Gastrocnemius medialis (tissue), 4 donors: ENCODE results near the gene ATXN7L2. TPM values are rescaled to one million over a fixed set of nuclear protein-coding genes. Genes with fewer than 3 reads are reported as not detected.
A peak's percentile ranks its signal among the peaks of the same experiment; 100 is the strongest.

ENCODE experiments used
- ATAC-seq, 2 donors: fragments of 150-250 bp; one replicate each; pipeline ENCODE4 v1.9.1; 2016
- DNase-seq, 2 donors: peaks; one replicate each; pipeline ENCODE4 v3.0.0-alpha.2; 2019
- H3K27ac ChIP-seq, 4 donors: fragments of 200-600 bp; sonication (generic); 1 replicate in 1 of 4; 2 replicates in 3 of 4; pipeline ENCODE4 v1.5.1; 2016 to 2018; ENCODE audit warnings: mild to moderate bottlenecking in 2 of 4, moderate library complexity in 1 of 4
- H3K27me3 ChIP-seq, 3 donors: fragments of 200-600 bp; sonication (generic) in 2 of 3; 1 replicate in 1 of 3; 2 replicates in 2 of 3; pipeline versions ENCODE4 v1.5.1 to v1.6.0; 2016 to 2019; ENCODE audit warnings: mild to moderate bottlenecking in 1 of 3, moderate library complexity in 1 of 3
- H3K36me3 ChIP-seq, 2 donors: fragments of 200-600 bp; sonication (generic) in 1 of 2; one replicate each; pipeline ENCODE4 v1.5.1; 2017 to 2018
- H3K4me1 ChIP-seq, 2 donors: fragments of 200-600 bp; sonication (generic) in 1 of 2; one replicate each; pipeline ENCODE4 v1.5.1; 2016 to 2017; ENCODE audit warnings: mild to moderate bottlenecking in 2 of 2
- H3K4me3 ChIP-seq, 4 donors: fragments of 200-600 bp; sonication (generic) in 3 of 4; 1 replicate in 1 of 4; 2 replicates in 3 of 4; pipeline ENCODE4 v1.5.1; 2016 to 2019; ENCODE audit warnings: mild to moderate bottlenecking in 2 of 4
- H3K9me3 ChIP-seq, 3 donors: fragments of 200-600 bp; sonication (generic) in 2 of 3; 1 replicate in 1 of 3; 2 replicates in 2 of 3; pipeline ENCODE4 v1.5.1; 2016 to 2019
- POLR2A ChIP-seq, 2 donors: fragments of 450-650 bp; IDR thresholded peaks; one replicate each; pipeline ENCODE4 v1.6.1; 2017; ENCODE audit warnings: antibody characterized with exemption in 2 of 2, mild to moderate bottlenecking in 2 of 2, moderate library complexity in 2 of 2
- in situ Hi-C, 4 donors: fragments of 200-750 bp; cut with MboI; loops; one replicate each; pipeline versions ENCODE4 v1.15.0 to v1.8.0; 2017; ENCODE audit warnings: low sequenced_read_pairs in 4 of 4
- intact Hi-C: fragments of 100-400 bp; cut with DNase I; formaldehyde crosslinking; loops from one replicate; pipeline ENCODE4 v1.15.1; 2023; ENCODE audit warnings: low total_unique reads
- total RNA-seq, 4 donors: library from RNA; depleted of rRNA; stranded (reverse); fragments of >200 nt; gene quantifications; one replicate each; pipeline versions ENCODE4 v1.1.0 to v1.2.3, GENCODE V29; 2016
- TF ChIP-seq, protein P1 (sequence below), 5 experiments: fragments of 450-650 bp in 3 of 5; fragments of 200-600 bp in 2 of 5; sonication (generic) in 2 of 5; IDR thresholded peaks in 4 of 5; conservative IDR thresholded peaks in 1 of 5; 1 replicate in 4 of 5; 2 replicates in 1 of 5; pipeline ENCODE4 v1.5.1; 2016 to 2019; ENCODE audit warnings: antibody characterized with exemption in 5 of 5, mild to moderate bottlenecking in 3 of 5, moderate library complexity in 3 of 5

The ATXN7L2 gene
- total RNA-seq, 4 donors from 2014 or later: 2.1 to 12.1 (median 6.5) TPM

DNA sequence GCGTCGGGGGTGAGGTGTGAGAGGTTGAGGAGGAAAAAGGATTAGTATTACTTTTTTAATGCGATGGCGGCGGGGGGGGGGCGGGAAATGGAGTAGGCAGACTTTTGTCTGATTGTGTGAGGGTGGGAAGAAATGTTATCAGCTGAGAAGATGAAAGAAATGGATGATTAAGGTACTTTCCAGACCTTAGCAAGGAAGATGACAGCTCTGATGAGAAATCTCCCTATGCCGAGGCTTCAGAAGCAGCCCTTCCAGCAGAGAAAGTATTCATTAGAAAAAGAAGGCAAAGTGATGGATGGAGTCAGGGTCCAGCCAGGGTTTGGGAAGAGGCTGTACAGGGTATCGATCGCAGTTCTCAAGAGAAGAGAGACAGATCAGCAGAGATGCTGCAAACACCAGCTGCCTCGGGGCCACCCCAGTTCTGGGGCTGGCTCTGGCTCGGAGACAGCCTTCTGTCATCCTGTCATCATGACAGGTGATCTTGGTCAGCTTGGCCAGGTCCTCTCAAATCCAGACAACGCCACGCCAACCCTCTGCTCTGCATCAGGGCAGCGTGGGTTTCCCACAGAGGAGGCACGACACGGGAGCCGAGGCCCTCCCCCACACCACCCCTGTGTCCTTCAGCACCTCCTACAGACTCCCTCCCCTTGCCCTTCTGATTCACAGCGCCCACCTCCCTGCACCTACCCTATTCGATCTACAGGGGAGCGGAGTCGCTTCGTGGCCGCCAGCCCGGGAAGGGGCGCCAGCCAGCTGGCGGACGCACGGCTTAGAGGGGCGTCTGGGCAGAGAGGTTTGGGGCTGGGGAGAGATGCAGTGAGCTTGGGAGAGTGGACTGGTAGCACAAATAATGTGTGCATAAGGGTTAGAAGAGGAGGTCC lies 674 bp upstream of the ATXN7L2 start:
- in situ Hi-C loops (no loop called here), intact Hi-C loops (no loop called here)
- peaks cover 47 to 54% of the 10 kb centered on the region in 2 donors for H3K4me1 ChIP-seq
- peak; percentile 42 to 45 for ATAC-seq
- DNase-seq: peak; percentile 34 to 67
- no peak for TF ChIP-seq POLR2A (IDR thresholded peaks at IDR 0.05)
- TF ChIP-seq, protein P1, sequence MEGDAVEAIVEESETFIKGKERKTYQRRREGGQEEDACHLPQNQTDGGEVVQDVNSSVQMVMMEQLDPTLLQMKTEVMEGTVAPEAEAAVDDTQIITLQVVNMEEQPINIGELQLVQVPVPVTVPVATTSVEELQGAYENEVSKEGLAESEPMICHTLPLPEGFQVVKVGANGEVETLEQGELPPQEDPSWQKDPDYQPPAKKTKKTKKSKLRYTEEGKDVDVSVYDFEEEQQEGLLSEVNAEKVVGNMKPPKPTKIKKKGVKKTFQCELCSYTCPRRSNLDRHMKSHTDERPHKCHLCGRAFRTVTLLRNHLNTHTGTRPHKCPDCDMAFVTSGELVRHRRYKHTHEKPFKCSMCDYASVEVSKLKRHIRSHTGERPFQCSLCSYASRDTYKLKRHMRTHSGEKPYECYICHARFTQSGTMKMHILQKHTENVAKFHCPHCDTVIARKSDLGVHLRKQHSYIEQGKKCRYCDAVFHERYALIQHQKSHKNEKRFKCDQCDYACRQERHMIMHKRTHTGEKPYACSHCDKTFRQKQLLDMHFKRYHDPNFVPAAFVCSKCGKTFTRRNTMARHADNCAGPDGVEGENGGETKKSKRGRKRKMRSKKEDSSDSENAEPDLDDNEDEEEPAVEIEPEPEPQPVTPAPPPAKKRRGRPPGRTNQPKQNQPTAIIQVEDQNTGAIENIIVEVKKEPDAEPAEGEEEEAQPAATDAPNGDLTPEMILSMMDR (IDR thresholded peaks at IDR 0.05 in 4 of 5, conservative IDR thresholded peaks at IDR 0.05 in 1 of 5): no peak
- H3K27me3 ChIP-seq: no peaks in the 10 kb centered on the region
- peaks cover 0 to 22% of the 10 kb centered on the region in 2 donors for H3K36me3 ChIP-seq
- H3K9me3 ChIP-seq: no peaks in the 10 kb centered on the region
- peak overlapping the region; percentile 53 to 79 (median 62) for H3K4me3 ChIP-seq
- H3K27ac ChIP-seq: peak overlapping the region; percentile 74 to 100 (median 97)

DNA sequence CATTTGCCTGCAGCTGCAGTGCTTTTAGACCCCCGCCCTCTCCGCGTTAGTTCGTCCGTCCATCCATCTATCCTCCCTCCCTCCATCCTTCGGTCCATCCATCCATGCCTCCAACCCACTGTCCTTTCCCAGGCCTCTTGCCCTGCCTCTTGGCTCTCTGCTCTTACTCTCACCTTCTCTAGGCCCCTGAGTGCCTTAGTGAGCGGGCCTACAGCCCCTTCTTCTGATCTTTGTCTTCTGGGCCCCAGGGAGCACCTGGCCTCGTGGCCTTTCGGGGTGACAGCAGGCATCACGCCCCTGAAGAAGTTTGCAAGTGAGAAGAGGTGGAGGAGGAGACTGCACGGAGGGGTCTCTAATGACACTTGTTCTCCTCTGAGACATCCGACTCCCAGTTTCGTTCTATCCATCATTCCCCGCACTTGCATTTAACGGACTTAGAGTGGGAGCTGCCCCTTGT lies 842 bp downstream of the ATXN7L2 start:
- intact Hi-C loops (loop anchor here (1.0 to 2.0 kb wide), 2 partner anchors 24 to 235 kb away; partner anchors contain the start of genes AMIGO1 and CELSR2), in situ Hi-C loops (no loop called here)
- DNase-seq: no peak
- Histone ChIP-seq H3K27ac (peak overlapping the region; percentile 90 to 99 (median 96)), H3K4me1 (peaks cover 43 to 47% of the 10 kb centered on the region in 2 donors), H3K9me3 (no peaks in the 10 kb centered on the region), H3K36me3 (peaks cover 0 to 26% of the 10 kb centered on the region in 2 donors), H3K27me3 (no peaks in the 10 kb centered on the region), H3K4me3 (peak overlapping the region; percentile 73 to 79 (median 74))
- no peak for ATAC-seq
- TF ChIP-seq, protein P1 (IDR thresholded peaks at IDR 0.05 in 4 of 5, conservative IDR thresholded peaks at IDR 0.05 in 1 of 5): no peak
- TF ChIP-seq POLR2A (IDR thresholded peaks at IDR 0.05): no peak

DNA sequence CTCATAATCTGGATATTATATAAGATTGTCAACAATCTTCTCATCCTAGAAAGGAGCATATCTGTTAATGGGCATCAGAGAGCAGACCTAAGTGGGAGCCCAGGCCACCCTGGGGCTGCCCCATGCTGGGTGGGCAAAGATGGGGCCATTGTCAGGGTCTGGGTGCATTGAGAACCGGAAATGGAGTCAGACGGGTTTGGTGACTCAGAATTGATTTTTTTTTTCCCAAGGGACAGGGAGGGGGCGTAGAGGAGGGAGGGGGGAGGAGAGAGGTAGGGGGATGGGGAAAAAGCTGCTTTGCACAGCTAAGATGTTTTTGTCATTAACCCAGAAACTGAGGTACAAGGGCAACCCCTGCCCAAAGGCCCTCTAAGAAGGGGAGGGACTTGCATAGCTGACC lies 1.3 kb downstream of the ATXN7L2 start:
- ATAC-seq (no peak), DNase-seq (no peak)
- Histone ChIP-seq H3K9me3 (no peaks in the 10 kb centered on the region), H3K4me3 (peak overlapping the region in 3 of 4 donors; percentile 73 to 79 (median 76)), H3K27me3 (no peaks in the 10 kb centered on the region), H3K36me3 (peaks cover 0 to 26% of the 10 kb centered on the region in 2 donors), H3K27ac (peak overlapping the region in 3 of 4 donors; percentile 95 to 99 (median 97)), H3K4me1 (peaks cover 38 to 47% of the 10 kb centered on the region in 2 donors)
- no peak for TF ChIP-seq POLR2A (IDR thresholded peaks at IDR 0.05)
- TF ChIP-seq, protein P1 (IDR thresholded peaks at IDR 0.05 in 4 of 5, conservative IDR thresholded peaks at IDR 0.05 in 1 of 5): no peak
- in situ Hi-C loops: no loop called here
- intact Hi-C loops: loop anchor here (2.0 kb wide), 1 partner anchor 24 kb away; the partner anchor contains the start of gene AMIGO1

DNA sequence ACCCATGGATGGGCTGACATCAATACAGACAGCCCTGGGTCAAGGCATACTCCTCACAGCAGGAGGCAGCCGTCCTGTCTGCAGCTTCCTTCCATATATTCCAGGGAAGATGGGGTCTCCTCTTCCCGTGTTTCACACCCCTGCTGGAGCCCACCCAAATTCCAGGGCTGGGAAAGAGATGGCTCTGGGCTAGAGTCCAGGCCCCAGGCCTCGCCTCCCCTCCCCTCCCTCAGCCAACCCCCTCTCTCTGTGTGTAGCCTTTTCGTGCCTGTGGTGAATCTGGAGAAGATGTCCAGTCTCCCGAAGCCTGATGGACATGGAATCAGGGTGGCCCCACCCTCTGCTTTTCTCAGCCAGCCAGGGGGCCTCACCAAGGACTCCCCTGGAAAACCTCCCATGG lies 3.6 kb downstream of the ATXN7L2 start:
- H3K9me3 ChIP-seq: no peaks in the 10 kb centered on the region
- DNase-seq: no peak

More for the DNA sequence above, 3.6 kb downstream of the ATXN7L2 start:
- H3K4me3 ChIP-seq: no peak overlapping the region
- TF ChIP-seq POLR2A (IDR thresholded peaks at IDR 0.05): no peak
- TF ChIP-seq, protein P1 (IDR thresholded peaks at IDR 0.05 in 4 of 5, conservative IDR thresholded peaks at IDR 0.05 in 1 of 5): no peak
- H3K27me3 ChIP-seq: no peaks in the 10 kb centered on the region
- peaks cover 17 to 35% of the 10 kb centered on the region in 2 donors for H3K4me1 ChIP-seq
- in situ Hi-C loops (no loop called here), intact Hi-C loops (no loop called here)
- ATAC-seq: no peak
- peak overlapping the region in 2 of 4 donors; percentile 39 to 59 for H3K27ac ChIP-seq
- peaks cover 0 to 26% of the 10 kb centered on the region in 2 donors for H3K36me3 ChIP-seq
